ENCODE results near the gene SPATA6. TPM values are rescaled to one million over a fixed set of nuclear protein-coding genes. Genes with fewer than 3 reads are reported as not detected.
"Not testable (repeated sequence)": the region's sequence is repeated elsewhere in the genome, so short reads cannot be mapped to it uniquely, and the experiment has no call there.

Gene SPATA6
- 12.4 TPM for polyA plus RNA-seq (2013, experiment 1 of 2)
- polyA plus RNA-seq (2013, experiment 2 of 2) = 11.8 TPM

DNA sequence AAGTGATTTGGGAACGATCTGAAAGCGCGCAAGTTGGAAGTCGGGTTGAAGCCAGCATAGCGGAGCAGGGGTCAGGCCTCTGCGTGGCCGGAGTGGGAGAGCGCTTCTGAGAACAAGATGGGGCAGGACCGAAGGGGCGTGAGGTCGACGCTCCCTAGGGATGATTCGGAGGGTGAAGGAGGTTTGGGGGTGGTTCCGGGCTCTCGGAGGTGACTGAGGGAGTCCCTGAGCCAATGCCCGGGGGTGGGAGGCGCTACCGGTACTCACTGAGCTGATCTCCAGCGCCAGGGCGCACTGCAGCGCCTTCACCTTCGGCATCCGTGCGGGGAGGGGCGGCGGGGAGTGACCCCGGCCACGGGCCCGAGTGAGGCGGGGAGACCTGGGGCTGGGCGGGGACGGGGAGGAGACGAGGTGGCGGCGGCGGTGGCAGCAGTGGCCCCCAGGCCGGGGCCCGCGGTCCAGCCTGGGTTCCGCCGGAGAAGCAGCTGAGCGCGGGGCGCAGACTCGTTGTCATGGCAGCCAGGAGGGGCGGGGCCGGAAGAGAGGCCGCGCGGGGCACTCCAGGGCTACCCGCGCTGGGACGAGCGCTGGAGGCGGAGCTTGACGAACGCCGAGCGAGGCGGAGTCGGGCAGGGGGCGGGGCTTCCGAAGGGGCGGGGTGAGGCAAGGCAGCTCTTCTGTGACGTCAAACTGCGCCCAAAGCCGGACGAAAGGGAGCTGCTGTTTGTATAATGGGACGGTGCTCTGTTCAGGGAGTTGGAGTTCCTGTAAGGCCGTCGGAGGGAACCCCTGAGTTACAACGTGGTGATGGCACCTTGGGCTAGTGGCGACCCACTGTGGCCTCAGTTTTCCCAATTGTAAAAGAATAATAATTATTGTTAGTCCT is at the start of gene SPATA6:
Gene SPATA6 (minus strand): TSS at position 514 of the 886 bp plus-strand sequence. CDS start 196 bp downstream, at position 318.
- H3K14ac ChIP-seq (ENCODE audit: low read length) = no peak within 1 kb of the TSS
- H3K9me3 ChIP-seq (replicated peaks in 1 of 2; ENCODE audit: control insufficient read depth in 2 of 2, insufficient read depth in 1 of 2, low read depth in 1 of 2, low read length in 2 of 2) = peaks cover 0 to 6% of the 10 kb centered on the region in 2 donors
- H3K18ac ChIP-seq (ENCODE audit: low read length) = peak within 1 kb of the TSS; percentile 72
- no peaks in the 10 kb centered on the region for H3K27me3 ChIP-seq (ENCODE audit: control insufficient read depth in 3 of 3, insufficient read depth in 3 of 3, low read depth in 1 of 3, low read length in 3 of 3)
- peak within 1 kb of the TSS; percentile 90 for H2AFZ ChIP-seq (ENCODE audit: low read length)
- no peak within 1 kb of the TSS for H4K91ac ChIP-seq (ENCODE audit: low read depth, low read length, poor library complexity)
- peak; percentile 97 for DNase-seq (ENCODE audit: low spot score)
- no peak within 1 kb of the TSS for H2BK5ac ChIP-seq (ENCODE audit: low read length)
- WGBS, 2 donors (ENCODE audit: extremely low coverage in 2 of 2, insufficient read length in 2 of 2, insufficient replicate concordance in 1 of 2) = no CpG with 5 or more reads among the region's 73 CpGs
- peaks cover 0 to 6% of the 10 kb centered on the region in 2 donors for H3K36me3 ChIP-seq (replicated peaks in 1 of 2; ENCODE audit: control insufficient read depth in 2 of 2, insufficient read depth in 2 of 2, low read length in 2 of 2)
- H2AK5ac ChIP-seq (ENCODE audit: low read depth, low read length) = no peak within 1 kb of the TSS
- peaks cover 7 to 11% of the 10 kb centered on the region in 2 donors for H3K4me1 ChIP-seq (ENCODE audit: control insufficient read depth in 2 of 2, insufficient read depth in 1 of 2, low read depth in 1 of 2, low read length in 2 of 2)
- H3K23ac ChIP-seq (ENCODE audit: low read depth, low read length, poor library complexity) = peak within 1 kb of the TSS; percentile 80
- H3K4ac ChIP-seq (ENCODE audit: low read length) = no peak within 1 kb of the TSS
- H3K79me1 ChIP-seq (ENCODE audit: low read depth, low read length) = no peaks in the 10 kb centered on the region
- no peak within 1 kb of the TSS for H2BK15ac ChIP-seq (ENCODE audit: low read length)
- H3K4me2 ChIP-seq (ENCODE audit: insufficient read depth, low read length, poor library complexity, severe bottlenecking) = peak within 1 kb of the TSS; percentile 77
- H2BK12ac ChIP-seq (ENCODE audit: low read length) = no peak within 1 kb of the TSS
- peak within 1 kb of the TSS; percentile 66 to 82 for H3K4me3 ChIP-seq (ENCODE audit: low read length in 2 of 2)
- H3K27ac ChIP-seq (replicated peaks; ENCODE audit: low read length) = peak within 1 kb of the TSS; percentile 84
- no peak within 1 kb of the TSS for H2BK120ac ChIP-seq (ENCODE audit: low read depth, low read length)
- H3K9ac ChIP-seq (ENCODE audit: low read depth, low read length, poor library complexity) = peak within 1 kb of the TSS; percentile 73
- H4K8ac ChIP-seq (ENCODE audit: low read depth, low read length) = no peak within 1 kb of the TSS

DNA sequence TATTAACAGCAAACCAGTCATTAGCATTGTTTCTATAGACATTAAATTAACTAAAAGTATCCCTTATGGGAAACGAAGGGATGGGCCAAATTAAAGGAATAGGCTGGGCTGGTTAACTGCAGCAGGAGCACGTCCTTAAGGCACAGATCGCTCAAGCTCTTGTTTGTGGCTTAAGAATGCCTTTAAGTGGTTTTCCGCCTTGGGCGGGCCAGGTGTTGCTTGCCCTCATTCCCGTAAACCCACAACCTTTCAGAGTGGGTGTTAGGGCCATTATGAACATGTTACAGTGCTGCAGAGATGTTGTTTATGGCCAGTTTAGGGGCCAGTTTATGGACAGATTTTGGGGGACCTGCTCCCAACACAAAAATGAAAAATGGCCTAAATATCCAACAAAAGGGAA is 47.9 kb upstream of the SPATA6 start:
- H2BK15ac ChIP-seq (ENCODE audit: low read length); H3K4me1 ChIP-seq (ENCODE audit: control insufficient read depth in 2 of 2, insufficient read depth in 1 of 2, low read depth in 1 of 2, low read length in 2 of 2); H3K9ac ChIP-seq (ENCODE audit: low read depth, low read length, poor library complexity); H3K23ac ChIP-seq (ENCODE audit: low read depth, low read length, poor library complexity); DNase-seq (ENCODE audit: low spot score); H3K27me3 ChIP-seq (ENCODE audit: control insufficient read depth in 3 of 3, insufficient read depth in 3 of 3, low read depth in 1 of 3, low read length in 3 of 3); H3K9me3 ChIP-seq (replicated peaks in 1 of 2; ENCODE audit: control insufficient read depth in 2 of 2, insufficient read depth in 1 of 2, low read depth in 1 of 2, low read length in 2 of 2); H2BK12ac ChIP-seq (ENCODE audit: low read length); H3K36me3 ChIP-seq (replicated peaks in 1 of 2; ENCODE audit: control insufficient read depth in 2 of 2, insufficient read depth in 2 of 2, low read length in 2 of 2); H3K4me2 ChIP-seq (ENCODE audit: insufficient read depth, low read length, poor library complexity, severe bottlenecking); H3K4me3 ChIP-seq (ENCODE audit: low read length in 2 of 2); H2BK120ac ChIP-seq (ENCODE audit: low read depth, low read length); H2BK5ac ChIP-seq (ENCODE audit: low read length); H2AFZ ChIP-seq (ENCODE audit: low read length); H3K4ac ChIP-seq (ENCODE audit: low read length); H3K14ac ChIP-seq (ENCODE audit: low read length); H2AK5ac ChIP-seq (ENCODE audit: low read depth, low read length); H4K91ac ChIP-seq (ENCODE audit: low read depth, low read length, poor library complexity); H3K18ac ChIP-seq (ENCODE audit: low read length); H3K27ac ChIP-seq (replicated peaks; ENCODE audit: low read length); H3K79me1 ChIP-seq (ENCODE audit: low read depth, low read length); H4K8ac ChIP-seq (ENCODE audit: low read depth, low read length): not testable (repeated sequence)
- WGBS, 2 donors (ENCODE audit: extremely low coverage in 2 of 2, insufficient read length in 2 of 2, insufficient replicate concordance in 1 of 2) = no CpG with 5 or more reads among the region's 6 CpGs

DNA sequence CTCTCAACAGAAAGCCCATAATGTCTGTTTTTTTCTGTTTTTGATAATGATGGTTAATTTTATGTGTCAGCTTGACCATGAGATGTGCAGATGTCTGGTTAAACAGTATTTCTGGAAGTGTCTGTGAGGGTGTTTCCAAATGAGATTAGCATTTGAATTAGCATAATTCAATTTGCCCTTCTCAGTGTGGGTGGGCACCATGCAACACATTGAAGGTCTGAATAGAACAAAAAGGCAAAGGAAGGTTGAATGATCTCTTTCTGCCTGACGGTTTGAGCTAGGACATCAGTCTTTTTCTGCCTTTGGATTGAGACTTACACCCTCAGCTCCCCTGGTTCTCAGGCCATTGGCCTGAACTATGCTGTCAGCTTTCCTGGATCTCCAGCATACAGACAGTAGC is 34.9 kb upstream of the SPATA6 start:
- Histone ChIP-seq H2BK15ac (ENCODE audit: low read length) (no peak overlapping the region), H3K79me1 (ENCODE audit: low read depth, low read length) (no peaks in the 10 kb centered on the region), H3K4me2 (ENCODE audit: insufficient read depth, low read length, poor library complexity, severe bottlenecking) (no peak overlapping the region), H3K27ac (replicated peaks; ENCODE audit: low read length) (no peak overlapping the region), H3K9ac (ENCODE audit: low read depth, low read length, poor library complexity) (no peak overlapping the region), H3K4me3 (ENCODE audit: low read length in 2 of 2) (no peak overlapping the region), H3K14ac (ENCODE audit: low read length) (no peak overlapping the region), H2BK5ac (ENCODE audit: low read length) (no peak overlapping the region), H3K4ac (ENCODE audit: low read length) (no peak overlapping the region), H2AFZ (ENCODE audit: low read length) (no peak overlapping the region), H3K36me3 (replicated peaks in 1 of 2; ENCODE audit: control insufficient read depth in 2 of 2, insufficient read depth in 2 of 2, low read length in 2 of 2) (no peaks in the 10 kb centered on the region), H3K9me3 (replicated peaks in 1 of 2; ENCODE audit: control insufficient read depth in 2 of 2, insufficient read depth in 1 of 2, low read depth in 1 of 2, low read length in 2 of 2) (no peaks in the 10 kb centered on the region), H3K23ac (ENCODE audit: low read depth, low read length, poor library complexity) (no peak overlapping the region), H2BK12ac (ENCODE audit: low read length) (no peak overlapping the region), H2AK5ac (ENCODE audit: low read depth, low read length) (no peak overlapping the region), H3K27me3 (ENCODE audit: control insufficient read depth in 3 of 3, insufficient read depth in 3 of 3, low read depth in 1 of 3, low read length in 3 of 3) (no peaks in the 10 kb centered on the region), H4K8ac (ENCODE audit: low read depth, low read length) (no peak overlapping the region), H3K18ac (ENCODE audit: low read length) (no peak overlapping the region), H3K4me1 (ENCODE audit: control insufficient read depth in 2 of 2, insufficient read depth in 1 of 2, low read depth in 1 of 2, low read length in 2 of 2) (no peaks in the 10 kb centered on the region), H4K91ac (ENCODE audit: low read depth, low read length, poor library complexity) (no peak overlapping the region), H2BK120ac (ENCODE audit: low read depth, low read length) (no peak overlapping the region)
- no CpG with 5 or more reads among the region's 1 CpG for whole genome bisulfite sequencing, 2 donors (ENCODE audit: extremely low coverage in 2 of 2, insufficient read length in 2 of 2, insufficient replicate concordance in 1 of 2)
- no peak for DNase-seq (ENCODE audit: low spot score)
